A549 (cell line): ENCODE results near the gene CNTNAP2. TPM values are rescaled to one million over a fixed set of nuclear protein-coding genes. Genes with fewer than 3 reads are reported as not detected.

Experiments
- ATAC-seq, 2 experiments: fragments of 200-7000 bp in 1 of 2; fragments of >200 bp in 1 of 2; cut with Nextera tagmentation in 1 of 2; cut with Tn5 transposase in 1 of 2; 3 replicates each; pipeline versions ENCODE4 v1.8.0 to v1.9.1; 2018 to 2020; ENCODE audit warnings: mild to moderate bottlenecking in 1 of 2, moderate library complexity in 1 of 2
- CTCF ChIA-PET: fragments of 300-600 bp; sonication (Branson Sonifier 250); formaldehyde crosslinking; extraction: SDS; loops from one replicate; lab custom pipeline; 2021; ENCODE audit warnings: antibody characterized with exemption, inconsistent platforms; lab: Yijun Ruan, JAX
- POLR2A ChIA-PET: fragments of 350-600 bp; formaldehyde crosslinking; extraction: SDS; loops from one replicate; lab custom pipeline; 2021; ENCODE audit warnings: antibody characterized with exemption, inconsistent platforms; lab: Yijun Ruan, JAX
- DNase-seq, 2 experiments: peaks; one replicate each; pipeline versions ENCODE4 v3.0.0 to v3.0.0-alpha.2; 2011 to 2016; ENCODE audit warnings: low read depth in 1 of 2, low spot score in 1 of 2
- FAIRE-seq: peaks from 2 replicates; lab custom pipeline; 2011; peaks lifted over from hg19 to GRCh38; lab: Jason Lieb, UNC
- H3K27ac ChIP-seq, 2 experiments: fragments of >200 bp; sonication (Bioruptor Twin); formaldehyde crosslinking; 3 replicates each; pipeline ENCODE4 v1.5.1; 2016 to 2017
- H3K4me1 ChIP-seq: fragments of >200 bp; sonication (Bioruptor Twin); formaldehyde crosslinking; 3 replicates; pipeline ENCODE4 v1.6.1; 2016
- H3K4me2 ChIP-seq: fragments of >200 bp; sonication (Bioruptor Twin); formaldehyde crosslinking; 3 replicates; pipeline ENCODE4 v1.6.1; 2016
- H3K4me3 ChIP-seq: fragments of >200 bp; sonication (Bioruptor Twin); formaldehyde crosslinking; 3 replicates; pipeline ENCODE4 v1.5.1; 2016
- H3K9me3 ChIP-seq: fragments of >200 bp; sonication (Bioruptor Twin); formaldehyde crosslinking; 3 replicates; pipeline ENCODE4 v1.6.1; 2016
- CEBPB ChIP-seq, 2 experiments: fragments of >200 bp in 1 of 2; sonication (Bioruptor Twin) in 1 of 2; formaldehyde crosslinking in 1 of 2; IDR thresholded peaks; 2 replicates each; pipeline ENCODE4 v1.6.1; 2012 to 2016
- CHD2 ChIP-seq: fragments of 150-350 bp; IDR thresholded peaks from 2 replicates; pipeline ENCODE4 v1.6.1; 2014; ENCODE audit warnings: low read length; ENCODE audit not compliant: partially characterized antibody
- CHD4 ChIP-seq: fragments of 200-600 bp; sonication (generic); IDR thresholded peaks from 2 replicates; pipeline ENCODE4 v1.6.1; 2016; ENCODE audit warnings: antibody characterized with exemption, mild to moderate bottlenecking, borderline replicate concordance
- EHF ChIP-seq: fragments of 250-450 bp; sonication (Bioruptor Pico); IDR thresholded peaks from 2 replicates; pipeline ENCODE4 v1.5.0; 2020; ENCODE audit warnings: mild to moderate bottlenecking
- EHMT2 ChIP-seq: fragments of 200-600 bp; sonication (generic); IDR thresholded peaks from 2 replicates; pipeline ENCODE4 v1.6.1; 2016; ENCODE audit warnings: antibody characterized with exemption, low read depth, mild to moderate bottlenecking, moderate library complexity
- FOSL2 ChIP-seq, 2 experiments: fragments of 450-650 bp in 1 of 2; fragments of >200 bp in 1 of 2; sonication (Bioruptor Twin) in 1 of 2; formaldehyde crosslinking; IDR thresholded peaks; 2 replicates each; pipeline versions ENCODE4 v1.5.0 to v1.6.1; 2016 to 2020; ENCODE audit warnings: mild to moderate bottlenecking in 1 of 2, moderate library complexity in 1 of 2
- MAFK ChIP-seq: fragments of 450-650 bp; IDR thresholded peaks from 2 replicates; pipeline ENCODE4 v1.6.1; 2014; ENCODE audit not compliant: partially characterized antibody
- MAX ChIP-seq: IDR thresholded peaks from 2 replicates; pipeline ENCODE4 v1.6.1; 2012
- MYC ChIP-seq: IDR thresholded peaks from 2 replicates; pipeline ENCODE4 v1.6.1; 2012; ENCODE audit warnings: mild to moderate bottlenecking, inconsistent platforms, low read length, improper control_type of control experiment, borderline replicate concordance
- NFE2L2 ChIP-seq: fragments of 150-350 bp; conservative IDR thresholded peaks from 2 replicates; pipeline ENCODE4 v1.6.1; 2014; ENCODE audit warnings: low read length
- NPAS2 ChIP-seq: fragments of 250-450 bp; sonication (Bioruptor Pico); IDR thresholded peaks from 2 replicates; pipeline ENCODE4 v1.8.0; 2022; ENCODE audit warnings: mild to moderate bottlenecking, moderate library complexity, borderline replicate concordance
- NR3C1 ChIP-seq: fragments of >200 bp; sonication (Bioruptor Twin); formaldehyde crosslinking; IDR thresholded peaks from 3 replicates; pipeline ENCODE4 v1.6.1; 2017
- PBX3 ChIP-seq: IDR thresholded peaks from 2 replicates; pipeline ENCODE4 v1.6.1; 2012
- RAD21 ChIP-seq, 2 experiments: fragments of >200 bp in 1 of 2; sonication (Bioruptor Twin) in 1 of 2; formaldehyde crosslinking in 1 of 2; IDR thresholded peaks in 1 of 2; conservative IDR thresholded peaks in 1 of 2; 2 replicates in 1 of 2; 3 replicates in 1 of 2; pipeline ENCODE4 v1.6.1; 2012 to 2018; ENCODE audit warnings: inconsistent platforms in 1 of 2
- REST ChIP-seq: fragments of 200-600 bp; sonication (generic); IDR thresholded peaks from 2 replicates; pipeline ENCODE4 v1.6.1; 2016; ENCODE audit warnings: antibody characterized with exemption, mild to moderate bottlenecking, moderate library complexity
- RNF2 ChIP-seq: fragments of 200-600 bp; sonication (generic); IDR thresholded peaks from 2 replicates; pipeline ENCODE4 v1.6.1; 2016; ENCODE audit warnings: low read depth, mild to moderate bottlenecking, antibody characterized with exemption, moderate library complexity, borderline replicate concordance
- SMC3 ChIP-seq: fragments of >200 bp; sonication (Bioruptor Twin); formaldehyde crosslinking; IDR thresholded peaks from 3 replicates; pipeline ENCODE4 v1.6.1; 2018; ENCODE audit warnings: inconsistent platforms
- ZFP36 ChIP-seq: fragments of 450-650 bp; IDR thresholded peaks from 2 replicates; pipeline ENCODE4 v1.6.1; 2014; ENCODE audit warnings: borderline replicate concordance; ENCODE audit not compliant: partially characterized antibody
- ZNF302 ChIP-seq: fragments of 250-450 bp; sonication (Bioruptor Pico); IDR thresholded peaks from 2 replicates; pipeline ENCODE4 v1.9.0; 2021; ENCODE audit warnings: inconsistent platforms, mild to moderate bottlenecking, moderate library complexity
- WGBS: methylation state at CpG from one replicate; pipeline ENCODE4 v1.1.6; 2017; ENCODE audit errors: missing lambda C conversion rate; 5-methylcytosine and 5-hydroxymethylcytosine counted together
- polyA plus RNA-seq, 4 experiments: library from polyadenylated mRNA; depleted of rRNA in 3 of 4; stranded (reverse); fragments of >200 nt; fragmentation: RNase III in 1 of 4; extraction: RNeasy Plus Mini Kit Qiagen cat#74134 plus additional on column Dnase treatment in 1 of 4; gene quantifications; 2 replicates in 3 of 4; 3 replicates in 1 of 4; pipeline ENCODE4 v1.2.3, GENCODE V29; 2011 to 2017

Gene CNTNAP2
- polyA plus RNA-seq, 2 of the 4 experiments (the other 2 are of a cell fraction), result 0.05 to 0.13 TPM

GRCh38 chr7:148398844-148399365, 2282.3 kb downstream of the CNTNAP2 start:
- POLR2A ChIA-PET, result no interaction called here
- WGBS, result 28% methylated on average over 7 of the region's 7 CpGs
- TF ChIP-seq NPAS2 (CRISPR knock-in tag) (no peak), EHF (CRISPR knock-in tag) (no peak), MAFK (peak; percentile 19), ZNF302 (CRISPR knock-in tag) (no peak), RNF2 (no peak), CHD2 (no peak)
- Histone ChIP-seq H3K4me1 (no peaks in the 10 kb centered on the region), H3K27ac (no peak overlapping the region), H3K9me3 (no peaks in the 10 kb centered on the region), H3K4me2 (no peak overlapping the region), H3K4me3 (no peak overlapping the region)
- DNase-seq (no peak), FAIRE-seq (no peak), ATAC-seq (no peak)
- CTCF ChIA-PET, result no interaction called here

- DNase-seq (no peak), ATAC-seq (no peak), FAIRE-seq (no peak)
- H3K27ac ChIP-seq, result no peak overlapping the region
- WGBS, result 73% methylated on average over 14 of the region's 14 CpGs
- no peaks in the 10 kb centered on the region for H3K4me1 ChIP-seq
- H3K9me3 ChIP-seq, result no peaks in the 10 kb centered on the region
- H3K4me2 ChIP-seq, result no peak overlapping the region
- CTCF ChIA-PET, result no interaction called here
- TF ChIP-seq PBX3 (no peak), CEBPB (IDR thresholded peaks at IDR 0.05) (no peak), ZFP36 (no peak), FOSL2 (IDR thresholded peaks at IDR 0.05) (no peak), FOSL2 (CRISPR knock-in tag; IDR thresholded peaks at IDR 0.05) (no peak), NR3C1 (no peak), MAX (no peak), EHMT2 (no peak), CHD4 (no peak), MYC (no peak), RAD21 (conservative IDR thresholded peaks at IDR 0.05 in 1 of 2, IDR thresholded peaks at IDR 0.05 in 1 of 2) (no peak), NFE2L2 (no peak), REST (no peak)
- no peak overlapping the region for H3K4me3 ChIP-seq
- POLR2A ChIA-PET, result interaction anchor here (0.7 kb wide), 1 partner anchor 643 kb away, joined by 3 read pairs; no protein-coding TSS in a partner anchor
These were observed 2283.5 kb downstream of the CNTNAP2 start for GRCh38 chr7:148400101-148400500.

GRCh38 chr7:148402159-148402558, 2285.6 kb downstream of the CNTNAP2 start:
- CTCF ChIA-PET, result interaction anchor here (1.2 kb wide), 1 partner anchor 41 kb away, joined by 3 read pairs; no protein-coding TSS in a partner anchor
- DNase-seq, result no peak

More at GRCh38 chr7:148402159-148402558, 2285.6 kb downstream of the CNTNAP2 start:
- no peak for ATAC-seq
- Histone ChIP-seq H3K27ac (no peak overlapping the region), H3K4me3 (no peak overlapping the region), H3K9me3 (no peaks in the 10 kb centered on the region), H3K4me2 (no peak overlapping the region), H3K4me1 (no peaks in the 10 kb centered on the region)
- 59% methylated on average over 3 of the region's 3 CpGs for WGBS
- POLR2A ChIA-PET, result no interaction called here
- TF ChIP-seq SMC3 (no peak), MAFK (peak; percentile 29)
- no peak for FAIRE-seq
